D341Med (cell line): ENCODE data around the gene CELF1.
"Not testable (repeated sequence)": the region's sequence is repeated elsewhere in the genome, so short reads cannot be mapped to it uniquely, and the experiment has no call there.

Source experiments
- DNase-seq: peaks from one replicate; pipeline ENCODE4 v3.0.0; 2012; ENCODE audit warnings: low spot score

The CELF1 gene

DNA sequence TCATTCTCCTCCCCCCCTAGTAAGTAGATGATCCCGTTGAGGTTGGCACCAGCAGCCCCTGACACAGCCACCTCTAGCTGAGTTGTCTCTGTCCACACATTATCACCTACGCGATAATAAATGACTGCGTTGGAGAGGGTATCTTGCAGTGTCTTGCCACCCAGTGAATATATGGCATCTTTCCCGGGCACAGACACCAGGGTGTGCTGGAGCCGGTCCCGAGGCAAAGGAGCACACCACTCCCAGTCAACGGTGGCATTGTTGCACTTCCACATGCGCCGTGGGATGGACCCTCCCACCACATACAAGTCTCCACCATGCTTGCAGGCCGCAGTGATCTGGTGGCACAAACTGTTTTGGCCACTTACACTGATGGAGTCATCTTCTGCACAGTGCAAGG is 20.4 kb upstream of the CELF1 start:
- DNase-seq, result no peak

DNA sequence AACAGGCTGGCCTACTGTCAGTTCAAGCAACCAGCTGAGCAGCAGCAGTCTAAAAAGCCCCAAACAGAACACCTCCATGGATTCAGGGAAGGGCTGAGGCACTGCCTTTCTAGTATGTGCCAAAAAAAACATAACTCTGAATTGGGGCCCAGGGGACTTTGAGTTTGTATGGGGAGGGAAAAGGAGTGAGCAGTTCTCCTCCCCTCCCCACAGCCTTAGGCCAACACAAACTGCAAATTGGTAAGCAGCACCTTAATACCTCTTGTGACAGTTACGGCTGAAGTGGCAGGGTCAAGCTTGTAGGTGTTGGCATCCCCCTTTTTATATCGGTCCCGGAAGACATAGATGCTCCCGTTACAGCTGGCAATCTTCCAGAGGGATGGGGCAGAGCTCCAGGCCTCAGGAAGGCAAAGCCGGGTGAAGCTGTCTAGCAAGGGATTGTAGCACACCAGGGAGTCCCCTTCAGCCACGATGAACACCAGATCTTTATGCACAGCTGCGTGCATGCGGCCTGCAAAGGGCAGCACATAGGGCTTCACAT is 19.9 kb upstream of the CELF1 start:
- DNase-seq, result peak; percentile 62

DNA sequence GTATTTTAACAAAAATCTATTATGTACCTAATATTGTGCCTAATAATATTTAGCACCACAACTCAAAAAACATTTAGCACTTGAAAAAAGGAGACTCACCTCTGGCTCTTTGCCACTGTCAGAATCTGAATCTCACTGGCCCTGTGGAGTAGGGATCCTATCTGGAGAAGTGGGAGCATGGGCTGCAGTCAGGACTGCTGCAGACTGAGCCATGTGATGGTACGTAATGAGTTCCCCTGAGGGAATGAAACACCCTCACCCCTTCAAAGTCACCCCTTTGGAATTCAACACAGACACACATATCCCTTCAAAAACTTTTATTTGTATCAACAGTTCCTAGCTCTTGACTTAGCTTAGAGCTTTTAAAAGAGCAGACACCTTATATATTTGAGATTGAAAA is 19.0 kb upstream of the CELF1 start:
- DNase-seq, result no peak

DNA sequence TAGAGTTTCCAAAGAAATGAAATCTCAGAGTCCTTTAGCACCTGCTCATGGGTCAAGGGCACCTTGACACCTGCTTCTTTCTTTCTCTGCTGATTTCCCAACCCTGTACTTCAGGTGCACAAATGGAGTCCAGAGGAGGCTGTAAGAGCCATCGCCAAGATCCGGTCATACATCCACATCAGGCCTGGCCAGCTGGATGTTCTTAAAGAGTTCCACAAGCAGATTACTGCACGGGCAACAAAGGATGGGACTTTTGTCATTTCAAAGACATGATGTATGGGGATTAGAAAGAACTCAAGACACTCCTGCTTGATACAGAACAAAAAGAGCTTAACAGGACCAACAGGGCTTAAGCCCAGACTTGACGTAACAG is 18.4 kb upstream of the CELF1 start:
- DNase-seq, result no peak

DNA sequence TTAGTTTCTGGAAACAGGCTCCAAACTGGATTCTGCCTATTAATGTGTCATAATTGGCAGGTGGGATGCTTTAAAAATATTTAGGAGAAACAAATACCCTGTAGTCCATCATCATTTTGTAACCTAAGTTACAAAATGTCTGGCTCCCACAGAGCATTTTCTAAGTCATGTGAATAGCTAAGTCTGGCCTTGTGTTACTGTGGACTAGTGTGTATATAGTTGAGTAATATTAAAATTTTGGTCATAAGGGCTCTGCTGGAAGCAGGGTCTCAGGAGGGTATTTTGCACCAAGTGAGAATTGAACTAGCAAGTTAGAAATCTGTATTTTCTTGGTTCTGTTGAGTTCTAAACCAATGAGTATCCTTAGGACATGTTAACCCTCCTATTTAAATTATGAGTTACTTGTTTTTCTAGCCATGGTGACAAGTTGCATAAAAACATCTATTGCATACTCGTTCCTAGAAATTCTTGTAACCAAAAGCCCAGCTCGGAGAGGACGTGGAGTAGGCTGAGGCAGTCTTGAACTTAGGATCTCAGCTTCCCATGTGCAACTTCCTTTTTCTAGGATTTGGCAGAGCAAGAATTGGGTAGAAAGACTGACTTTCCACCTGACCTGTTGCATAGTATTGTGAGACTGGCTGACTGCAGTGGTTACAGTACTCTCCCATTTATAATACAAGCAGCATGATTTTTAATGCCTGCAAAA is 17.9 kb upstream of the CELF1 start:
- DNase-seq, result no peak

DNA sequence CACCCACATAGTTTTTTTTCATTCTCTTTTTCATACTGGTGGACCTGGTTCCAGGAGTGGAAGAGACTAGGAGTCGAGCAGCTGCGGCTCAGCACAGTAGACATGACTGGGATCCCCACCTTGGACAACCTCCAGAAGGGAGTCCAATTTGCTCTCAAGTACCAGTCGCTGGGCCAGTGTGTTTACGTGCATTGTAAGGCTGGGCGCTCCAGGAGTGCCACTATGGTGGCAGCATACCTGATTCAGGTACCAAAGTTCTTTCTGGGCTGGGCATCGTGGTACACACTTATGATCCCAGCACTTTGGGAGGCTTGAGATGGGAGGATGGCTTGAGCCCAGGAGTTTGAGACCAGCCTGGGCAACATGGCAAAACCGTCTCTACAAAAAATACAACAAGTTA is 16.7 kb upstream of the CELF1 start:
- no peak for DNase-seq

DNA sequence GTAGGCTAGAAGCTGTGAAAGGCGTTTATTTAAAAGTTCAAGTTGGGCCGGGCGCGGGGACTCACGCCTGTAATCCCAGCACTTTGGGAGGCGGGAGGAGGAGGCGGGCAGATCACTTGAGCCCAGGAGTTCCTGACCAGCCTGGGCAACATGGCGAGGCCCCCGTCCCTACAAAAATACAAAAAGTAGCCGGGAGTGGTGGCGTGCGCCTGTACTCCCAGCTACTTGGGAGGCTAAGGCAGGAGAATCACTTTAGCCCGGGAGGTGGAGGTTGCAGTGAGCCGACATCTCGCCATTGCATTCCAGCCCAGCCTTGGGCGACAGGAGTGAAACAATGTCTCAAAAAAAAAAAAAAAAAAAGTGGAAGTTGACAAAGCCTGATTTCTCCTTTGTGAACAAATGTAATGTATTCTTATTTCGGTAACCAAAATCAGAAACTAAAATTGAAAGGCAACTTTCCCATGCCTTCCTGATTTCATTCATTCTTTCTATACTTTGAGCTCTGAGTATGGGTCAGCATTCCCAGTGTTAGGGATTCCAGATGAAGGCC is 13.3 kb upstream of the CELF1 start:
- no peak for DNase-seq

DNA sequence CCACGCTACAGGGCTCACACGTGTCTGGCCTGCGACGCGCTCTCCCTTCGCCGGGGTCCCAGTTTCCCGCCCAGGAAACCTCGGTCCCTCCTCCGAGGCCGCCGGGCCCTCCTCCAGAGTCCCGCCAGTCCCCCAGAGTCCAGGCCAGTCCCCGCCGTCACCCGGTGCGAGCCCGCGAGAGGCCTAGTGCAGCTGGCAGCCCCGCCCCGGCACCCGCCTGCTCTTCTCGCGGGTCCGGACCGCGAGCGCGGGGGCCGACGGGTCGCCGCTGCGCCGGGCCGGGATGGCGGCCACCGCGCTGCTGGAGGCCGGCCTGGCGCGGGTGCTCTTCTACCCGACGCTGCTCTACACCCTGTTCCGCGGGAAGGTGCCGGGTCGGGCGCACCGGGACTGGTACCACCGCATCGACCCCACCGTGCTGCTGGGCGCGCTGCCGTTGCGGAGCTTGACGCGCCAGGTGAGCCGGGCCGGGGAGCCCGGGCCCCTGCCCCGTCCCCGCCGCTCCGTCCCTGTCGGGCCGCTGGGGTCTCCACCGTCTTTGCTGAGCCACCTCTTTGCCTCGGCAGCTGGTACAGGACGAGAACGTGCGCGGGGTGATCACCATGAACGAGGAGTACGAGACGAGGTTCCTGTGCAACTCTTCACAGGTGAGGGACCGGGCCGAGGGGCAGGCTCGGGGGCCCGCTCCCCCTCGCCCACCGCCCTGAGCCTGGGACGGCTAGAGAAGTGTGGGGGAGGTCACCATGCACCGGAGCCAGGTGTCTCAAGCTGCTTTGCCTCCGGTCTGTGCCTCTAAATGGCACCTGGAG is 12.6 kb upstream of the CELF1 start, which contains the start of gene PTPMT1:
PTPMT1 (plus strand) TSS at position 260 of the 809 bp plus-strand sequence; CDS start at position 284, 24 bp downstream.
- peak; percentile 90 for DNase-seq

DNA sequence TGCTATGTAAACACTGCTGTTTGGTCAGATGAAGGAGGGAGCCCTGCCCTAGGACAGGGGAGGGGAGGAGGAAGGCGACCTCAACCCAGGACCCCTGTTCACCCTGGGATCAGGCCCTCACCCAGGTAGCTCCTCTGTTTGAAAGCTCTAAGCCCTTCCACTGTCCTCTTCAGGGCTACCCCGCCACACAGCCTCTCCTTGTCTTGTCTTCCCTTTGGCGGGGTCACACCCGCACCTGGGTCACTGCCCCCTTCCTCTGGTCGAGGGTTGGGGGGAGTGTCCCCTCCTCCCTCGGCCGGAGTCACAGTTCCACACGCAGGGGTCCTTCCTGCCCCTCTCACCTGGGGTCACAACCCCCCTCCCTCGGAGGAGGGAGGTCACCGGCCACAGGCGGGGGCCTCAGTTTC is 12.0 kb upstream of the CELF1 start:
- DNase-seq, result no peak

DNA sequence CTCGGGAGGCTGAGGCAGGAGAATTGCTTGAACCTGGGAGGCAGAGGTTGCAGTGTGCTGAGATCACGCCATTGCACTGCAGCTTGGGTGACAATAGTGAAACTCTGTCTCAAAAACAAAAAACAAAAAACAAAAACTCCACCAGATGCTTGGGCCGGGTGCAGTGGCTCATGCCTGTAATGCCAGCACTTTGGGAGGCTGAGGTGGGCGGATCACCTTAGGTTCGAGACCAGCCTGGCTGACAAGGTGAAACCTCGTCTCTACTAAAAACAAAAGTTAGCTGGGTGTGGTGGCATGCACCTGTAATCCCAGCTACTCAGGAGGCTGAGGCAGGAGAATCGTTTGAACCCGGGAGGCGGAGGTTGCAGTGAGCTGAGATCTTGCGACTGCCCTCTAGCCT is 11.4 kb upstream of the CELF1 start:
- DNase-seq, result not testable (repeated sequence)

DNA sequence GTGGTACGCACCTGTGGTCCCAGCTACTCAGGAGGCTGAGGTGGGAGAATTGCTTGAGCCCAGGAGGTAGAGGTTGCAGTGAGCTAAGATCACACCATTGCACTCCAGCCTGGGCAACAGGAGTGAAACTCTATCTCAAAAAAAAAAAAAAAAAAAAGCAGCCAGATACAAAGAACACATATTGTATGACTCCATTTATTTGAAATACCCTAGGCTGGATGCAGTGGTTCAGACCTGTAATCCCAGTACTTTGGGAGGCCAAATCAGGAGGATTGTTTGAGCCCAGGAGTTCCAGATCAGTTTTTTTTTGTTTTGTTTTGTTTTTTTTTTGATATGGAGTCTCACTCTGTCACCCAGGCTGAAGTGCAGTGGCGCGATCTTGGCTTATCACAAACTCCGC is 9.5 kb upstream of the CELF1 start:
- DNase-seq, result not testable (repeated sequence)

DNA sequence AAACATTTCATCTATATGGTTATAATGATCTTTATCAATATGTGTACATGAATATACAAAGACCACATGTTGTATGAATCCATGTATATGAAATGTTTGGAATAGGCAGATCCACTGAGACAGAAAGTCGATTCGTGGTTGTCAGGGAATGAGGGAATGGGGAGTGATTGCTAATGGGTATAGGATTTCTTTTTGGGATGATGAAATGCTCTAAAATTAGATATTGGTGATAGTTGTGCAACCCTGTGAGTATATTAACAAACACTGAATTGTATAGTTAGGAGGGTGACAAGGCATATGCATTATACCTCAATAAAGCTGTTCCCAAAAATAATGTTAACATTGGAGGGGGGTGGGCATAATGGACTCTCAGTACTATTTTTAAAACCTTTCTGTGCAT is 7.5 kb upstream of the CELF1 start:
- no peak for DNase-seq

DNA sequence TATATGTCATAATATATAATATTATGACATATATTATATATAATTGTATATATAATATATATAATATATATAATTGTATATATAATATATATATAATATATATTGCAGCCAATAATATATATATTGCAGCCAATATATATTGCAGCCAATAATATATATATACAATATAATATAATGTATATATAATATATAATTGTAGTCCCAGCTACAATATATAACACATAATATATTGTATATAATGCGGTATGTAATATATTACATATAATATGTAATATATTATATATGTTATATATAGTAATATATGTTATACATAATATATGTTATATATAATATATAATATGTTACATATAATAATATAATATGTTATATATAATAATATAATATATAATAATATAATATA is 5.8 kb upstream of the CELF1 start:
- no peak for DNase-seq

DNA sequence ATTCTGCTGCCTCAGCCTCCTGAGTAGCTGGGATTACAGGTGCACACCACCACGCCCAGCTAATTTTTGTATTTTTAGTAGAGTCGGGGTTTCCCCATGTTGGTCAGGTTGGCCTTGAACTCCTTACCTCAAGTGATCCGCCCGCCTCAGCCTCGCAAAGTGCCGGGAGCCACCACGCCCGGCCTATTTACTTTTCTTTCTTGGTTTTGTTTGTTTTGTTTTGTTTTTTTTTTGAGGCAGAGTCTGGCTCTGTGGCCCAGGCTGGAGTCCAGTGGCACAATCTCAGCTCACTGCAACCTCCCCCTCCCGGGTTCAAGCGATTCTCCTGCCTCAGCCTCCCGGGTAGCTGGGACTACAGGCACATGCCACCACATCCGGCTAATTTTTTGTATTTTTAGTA is 4.1 kb upstream of the CELF1 start:
- DNase-seq, result not testable (repeated sequence)

DNA sequence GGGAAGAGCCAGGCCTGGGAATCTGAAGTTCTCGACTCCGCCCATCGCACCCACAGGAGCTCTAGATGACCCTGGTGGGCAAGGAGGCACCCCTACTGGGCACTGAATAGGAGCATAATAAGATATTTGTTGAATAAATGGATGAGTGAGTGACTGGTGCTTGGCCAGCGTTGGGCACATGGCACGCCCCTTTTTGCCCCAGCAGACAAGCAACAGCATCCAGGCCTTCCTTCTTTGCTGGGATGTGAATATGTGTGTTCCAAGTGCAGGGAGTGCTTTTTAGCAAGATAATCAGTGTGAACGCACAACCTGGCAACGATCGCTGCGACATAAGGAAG is 443 bp upstream of the CELF1 start:
- DNase-seq, result no peak

DNA sequence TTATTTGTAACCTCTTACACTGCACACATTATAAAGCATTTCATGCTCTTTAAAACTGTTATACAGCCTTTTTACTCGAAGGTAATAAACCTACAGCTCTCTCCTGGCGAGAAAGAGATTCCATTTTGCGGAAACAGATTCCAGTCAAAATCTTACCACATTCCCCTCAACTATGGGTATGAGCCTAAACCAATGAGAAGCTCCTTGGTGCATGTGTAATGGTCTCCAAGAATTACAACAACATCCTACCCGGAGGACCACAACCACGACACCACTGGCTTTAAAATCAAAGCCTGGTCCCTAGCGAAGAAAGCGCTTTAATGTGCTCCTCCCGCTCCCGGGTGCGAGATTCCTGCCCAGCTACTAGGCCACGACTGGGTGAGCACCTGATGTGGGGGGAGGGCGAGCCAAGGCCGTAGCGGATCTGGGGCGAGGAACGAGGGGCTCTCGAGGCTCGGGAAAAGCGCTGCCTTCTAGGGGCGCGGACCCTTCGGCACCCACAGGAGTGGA is 821 bp downstream of the CELF1 start:
- peak; percentile 49 for DNase-seq

DNA sequence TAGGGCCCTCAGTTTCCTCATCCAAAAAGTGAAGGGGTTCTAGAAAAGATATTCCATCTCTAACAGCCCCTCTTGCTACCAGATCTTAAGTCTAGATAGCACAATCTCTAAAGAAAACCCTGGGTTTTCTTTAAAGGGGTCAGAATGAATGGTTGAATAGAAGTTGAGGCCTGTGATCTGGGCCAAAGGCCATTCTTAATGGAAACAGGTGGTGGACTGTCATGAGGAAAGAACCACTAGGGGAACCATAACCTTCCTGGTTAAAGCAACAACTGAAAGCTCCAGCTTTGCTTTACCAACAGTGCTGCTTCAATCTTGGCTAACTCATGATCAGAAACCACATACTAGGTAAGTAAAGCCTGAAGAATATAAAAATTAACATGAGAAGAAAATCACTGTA is 1.8 kb downstream of the CELF1 start:
- no peak for DNase-seq

DNA sequence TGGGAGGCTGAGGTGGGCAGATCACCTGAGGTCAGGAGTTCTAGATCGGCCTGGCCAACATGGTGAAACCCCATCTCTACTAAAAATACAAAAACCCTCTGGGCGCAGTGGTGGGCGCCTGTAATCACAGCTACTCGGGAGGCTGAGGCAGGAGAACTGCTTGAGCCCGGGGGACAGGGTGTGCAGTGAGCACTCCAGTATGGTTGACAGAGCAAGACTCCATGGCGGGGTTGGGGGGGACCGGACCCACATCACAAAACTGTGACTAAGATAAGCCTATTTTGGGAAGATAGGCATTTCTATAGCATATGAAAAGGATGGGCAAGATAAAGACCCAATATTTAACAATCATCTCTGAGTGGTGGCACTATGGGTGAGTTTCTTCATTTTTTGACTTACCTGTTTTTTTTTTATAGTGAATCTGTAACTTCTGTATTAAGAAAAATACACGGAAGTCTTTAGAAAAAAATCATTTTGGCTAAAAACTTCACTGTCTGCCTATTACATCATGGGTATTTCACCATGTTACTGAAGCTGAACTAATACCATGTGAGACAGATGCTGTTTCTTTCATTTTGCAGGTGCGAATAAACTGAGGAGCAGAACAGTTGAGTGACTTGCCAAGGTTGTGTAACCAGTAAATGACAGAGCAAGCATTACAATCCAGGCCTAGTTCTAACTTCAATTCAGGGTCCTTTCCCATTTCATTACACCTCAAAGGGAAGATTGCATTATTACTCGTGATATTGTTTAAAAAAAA is 2.5 kb downstream of the CELF1 start:
- no peak for DNase-seq

DNA sequence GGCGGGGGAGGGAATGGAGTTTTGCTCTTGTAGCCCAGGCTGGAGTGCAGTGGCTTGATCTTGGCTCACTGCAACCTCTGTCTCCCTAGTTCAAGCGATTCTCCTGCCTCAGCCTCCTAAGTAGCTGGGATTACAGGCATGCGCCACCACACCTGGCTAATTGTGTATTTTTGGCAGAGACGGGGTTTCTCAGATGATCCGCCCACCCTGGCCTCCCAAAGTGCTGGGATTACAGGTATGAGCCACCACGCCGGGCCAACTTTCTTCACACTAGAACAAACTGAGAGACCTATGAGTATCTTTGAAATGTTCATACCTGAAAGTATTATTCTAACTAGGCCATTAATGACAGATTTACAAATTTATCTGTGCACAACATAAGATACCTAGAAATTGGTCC is 6.7 kb downstream of the CELF1 start:
- not testable (repeated sequence) for DNase-seq

DNA sequence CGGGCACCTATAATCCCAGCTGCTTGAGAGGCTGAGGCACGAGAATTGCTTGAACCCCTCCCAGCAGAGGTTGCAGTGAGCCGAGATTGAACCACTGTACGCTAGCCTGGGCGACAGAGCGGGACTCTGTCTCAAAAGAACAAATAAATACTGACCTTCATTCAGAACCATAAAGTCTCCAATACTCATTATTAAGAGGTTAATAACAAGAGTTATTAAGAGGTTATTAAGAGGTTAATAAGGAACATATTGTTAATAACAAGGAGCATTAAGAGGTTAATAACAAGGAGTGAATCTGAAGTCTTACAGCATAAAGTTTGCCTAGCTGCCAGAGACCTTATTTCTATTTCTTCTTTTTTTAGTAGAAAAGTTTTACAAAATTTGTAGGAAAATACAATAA is 7.6 kb downstream of the CELF1 start:
- no peak for DNase-seq

DNA sequence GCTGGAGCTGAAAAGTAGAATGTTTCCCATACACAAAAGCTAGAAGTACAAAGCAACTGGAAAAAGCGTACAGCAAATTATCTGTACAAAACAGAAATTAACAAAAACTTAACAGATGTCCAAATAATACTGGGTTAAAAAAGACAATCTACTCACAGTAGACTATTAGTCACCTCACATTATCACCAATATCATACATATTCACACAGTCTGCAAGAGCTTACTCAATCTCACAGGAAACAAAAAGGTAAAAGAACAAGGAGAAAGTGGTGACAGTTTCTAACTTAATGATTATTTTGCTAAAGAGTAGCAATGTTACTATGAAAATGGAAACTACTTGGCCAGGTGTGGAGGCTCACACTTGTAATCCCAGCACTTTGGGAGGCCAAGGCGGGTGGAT is 11.9 kb downstream of the CELF1 start:
- no peak for DNase-seq

DNA sequence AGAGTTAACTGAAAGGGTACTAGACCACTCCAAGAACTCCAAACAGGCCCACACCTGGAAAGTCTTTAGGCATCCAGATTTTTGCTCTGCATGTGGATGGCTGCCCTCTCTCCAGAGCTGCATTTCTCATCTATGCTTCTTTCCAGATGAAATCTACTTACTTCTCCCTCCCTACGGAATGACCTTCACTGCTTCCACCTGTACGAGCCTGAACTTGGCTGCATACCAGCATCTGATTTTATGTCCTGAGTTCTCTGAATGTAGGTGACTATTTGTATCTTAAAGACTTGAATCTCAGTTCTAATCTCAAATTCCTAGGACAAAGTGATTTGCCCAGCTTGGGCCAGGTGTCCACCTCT is 13.3 kb downstream of the CELF1 start:
- no peak for DNase-seq
